B cell (primary cell): Measurements from ENCODE around the gene LRRC72. TPM values are rescaled to one million over a fixed set of nuclear protein-coding genes. Genes with fewer than 3 reads are reported as not detected.

ENCODE experiments used
- ATAC-seq: fragments of 200-7000 bp; cut with Tn5 transposase; one replicate; pipeline ENCODE4 v1.10.0; 2021; ENCODE audit warnings: low read depth, mild to moderate bottlenecking, moderate number of reproducible peaks, moderate library complexity
- CTCF ChIA-PET: fragments of 350-600 bp; sonication (Branson Sonifier 250); formaldehyde crosslinking; loops from one replicate; lab custom pipeline; 2021; ENCODE audit warnings: antibody characterized with exemption, inconsistent platforms; lab: Charles Lee
- POLR2A ChIA-PET: fragments of 350-600 bp; sonication (Branson Sonifier 250); formaldehyde crosslinking; loops from one replicate; lab custom pipeline; 2021; ENCODE audit warnings: antibody characterized with exemption; lab: Charles Lee
- DNase-seq: peaks from one replicate; pipeline ENCODE4 v3.0.0; 2013
- H2AFZ ChIP-seq: 2 replicates; pipeline ENCODE4 v1.6.1; 2012; ENCODE audit warnings: mild to moderate bottlenecking, low read depth, low read length; ENCODE audit not compliant: insufficient read depth, poor library complexity, severe bottlenecking
- H3K27ac ChIP-seq, 2 donors: 1 replicate in 1 of 2; 2 replicates in 1 of 2; pipeline ENCODE4 v1.5.1; 2012 to 2013; ENCODE audit warnings: low read length in 2 of 2, mild to moderate bottlenecking in 2 of 2, moderate library complexity in 1 of 2
- H3K27me3 ChIP-seq, 4 experiments: fragments of 200-600 bp in 1 of 4; sonication (generic) in 1 of 4; replicated peaks in 1 of 4; 1 replicate in 2 of 4; 2 replicates in 2 of 4; pipeline versions ENCODE4 v1.6.1 to v1.7.0; 2013 to 2016; ENCODE audit warnings: low read length in 3 of 4, mild to moderate bottlenecking in 2 of 4, mixed read lengths in 1 of 4, moderate library complexity in 1 of 4; ENCODE audit not compliant: insufficient read depth in 4 of 4, control insufficient read depth in 3 of 4; ENCODE audit errors: control extremely low read depth in 1 of 4
- H3K36me3 ChIP-seq, 2 experiments: replicated peaks in 1 of 2; 1 replicate in 1 of 2; 2 replicates in 1 of 2; pipeline versions ENCODE4 v1.6.1 to v1.7.1; 2013; ENCODE audit warnings: low read length in 1 of 2; ENCODE audit not compliant: insufficient read depth in 2 of 2, control insufficient read depth in 1 of 2; ENCODE audit errors: control extremely low read depth in 1 of 2, extremely low read depth in 1 of 2
- H3K4me1 ChIP-seq, 2 donors: fragments of 200-600 bp in 1 of 2; sonication (generic) in 1 of 2; 1 replicate in 1 of 2; 2 replicates in 1 of 2; pipeline versions ENCODE4 v1.5.1 to v1.6.1; 2013 to 2017; ENCODE audit warnings: low read length in 2 of 2; ENCODE audit not compliant: control insufficient read depth in 2 of 2, insufficient read depth in 2 of 2
- H3K4me2 ChIP-seq: replicated peaks from 2 replicates; pipeline ENCODE3; 2012; ENCODE audit warnings: mild to moderate bottlenecking, low read depth, low read length; ENCODE audit not compliant: poor library complexity, severe bottlenecking
- H3K4me3 ChIP-seq, 5 experiments: fragments of 200-600 bp in 1 of 5; sonication (generic) in 1 of 5; 1 replicate in 3 of 5; 2 replicates in 2 of 5; pipeline versions ENCODE4 v1.5.1 to v1.7.0; 2011 to 2016; ENCODE audit warnings: low read length in 4 of 5, mild to moderate bottlenecking in 4 of 5, low read depth in 2 of 5, control low read depth in 1 of 5, moderate library complexity in 1 of 5; ENCODE audit not compliant: insufficient read depth in 1 of 5; ENCODE audit errors: control extremely low read depth in 1 of 5, extremely low read depth in 1 of 5
- H3K79me2 ChIP-seq: fragments of 200-600 bp; sonication (generic); one replicate; pipeline ENCODE4 v1.6.0; 2016; ENCODE audit warnings: low read length; ENCODE audit not compliant: control insufficient read depth, insufficient read depth
- H3K9ac ChIP-seq: fragments of 200-600 bp; sonication (generic); 2 replicates; pipeline ENCODE4 v1.6.1; 2017; ENCODE audit warnings: mild to moderate bottlenecking, low read length, moderate library complexity
- H3K9me3 ChIP-seq, 3 donors: one replicate each; pipeline versions ENCODE4 v1.6.1 to v1.7.1; 2013; ENCODE audit warnings: low read length in 2 of 3; ENCODE audit not compliant: control insufficient read depth in 2 of 3, insufficient read depth in 1 of 3; ENCODE audit errors: control extremely low read depth in 1 of 3
- H4K20me1 ChIP-seq: 2 replicates; pipeline ENCODE4 v1.6.0; 2012; ENCODE audit warnings: mild to moderate bottlenecking, low read length; ENCODE audit not compliant: insufficient read depth, control insufficient read depth, poor library complexity, severe bottlenecking
- H3K27ac Mint-ChIP-seq: one replicate; pipeline ENCODE4 v1.8.0; 2021; ENCODE audit warnings: mixed read lengths
- H3K27me3 Mint-ChIP-seq: one replicate; pipeline ENCODE4 v1.8.0; 2021; ENCODE audit warnings: mixed read lengths
- H3K4me1 Mint-ChIP-seq: one replicate; pipeline ENCODE4 v1.8.0; 2021; ENCODE audit warnings: mixed read lengths
- H3K4me3 Mint-ChIP-seq: one replicate; pipeline ENCODE4 v1.8.0; 2021; ENCODE audit warnings: mixed read lengths
- H3K9me3 Mint-ChIP-seq: one replicate; pipeline ENCODE4 v1.8.0; 2022; ENCODE audit warnings: mixed read lengths; ENCODE audit not compliant: insufficient read depth
- EZH2 ChIP-seq: IDR thresholded peaks from 2 replicates; pipeline ENCODE4 v1.6.1; 2012; ENCODE audit warnings: borderline replicate concordance, low read depth, mild to moderate bottlenecking, moderate library complexity, low read length; ENCODE audit not compliant: insufficient read depth, poor library complexity, severe bottlenecking
- WGBS: methylation state at CpG from one replicate; pipeline ENCODE4 v1.1.5; 2013; ENCODE audit warnings: missing lambda C conversion rate; ENCODE audit not compliant: insufficient coverage; 5-methylcytosine and 5-hydroxymethylcytosine counted together
- intact Hi-C: fragments of 100-400 bp; cut with micrococcal nuclease; formaldehyde crosslinking; loops from one replicate; pipeline ENCODE4 v1.10.0; 2022
- polyA plus RNA-seq: library from polyadenylated mRNA; depleted of rRNA; stranded (reverse); fragments of >200 nt; gene quantifications from 2 replicates; pipeline ENCODE4 v1.2.3, GENCODE V29; 2012
- total RNA-seq, 2 donors: library from RNA; stranded (reverse); fragments of 120-200 nt in 1 of 2; gene quantifications; 1 replicate in 1 of 2; 2 replicates in 1 of 2; pipeline versions ENCODE4 v1.2.3 to v1.2.4, GENCODE V29; 2013 to 2022
- TF ChIP-seq, protein P1 (sequence below): fragments of 200-600 bp; IDR thresholded peaks from one replicate; pipeline ENCODE4 v1.8.0; 2022; ENCODE audit warnings: antibody characterized with exemption, mild to moderate bottlenecking

The LRRC72 gene
- total and polyA plus RNA-seq, 2 donors (not counting 1 experiment from before 2014, with no cell fraction given) = not detected

DNA sequence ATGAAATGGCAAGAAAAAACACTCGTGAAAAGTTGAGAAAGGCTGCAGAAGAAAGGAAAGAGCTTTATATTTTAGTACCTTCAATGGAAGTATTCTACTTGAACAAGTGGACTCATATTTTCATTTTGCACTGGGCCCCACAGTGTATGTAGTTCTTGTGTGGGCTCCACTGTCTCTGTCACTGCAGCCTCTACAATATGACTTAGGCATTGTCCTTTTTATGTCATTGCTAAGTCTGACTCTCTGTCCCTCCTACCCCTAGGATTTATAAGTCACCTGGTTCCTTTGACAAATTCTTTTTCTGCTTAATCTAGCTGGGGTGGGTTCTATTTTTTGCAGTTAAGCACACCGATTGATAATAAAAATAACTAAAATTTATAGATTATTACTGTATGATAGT, 33.4 kb upstream of the LRRC72 start:
- H3K9me3 ChIP-seq = no peaks in the 10 kb centered on the region
- TF ChIP-seq, protein P1, sequence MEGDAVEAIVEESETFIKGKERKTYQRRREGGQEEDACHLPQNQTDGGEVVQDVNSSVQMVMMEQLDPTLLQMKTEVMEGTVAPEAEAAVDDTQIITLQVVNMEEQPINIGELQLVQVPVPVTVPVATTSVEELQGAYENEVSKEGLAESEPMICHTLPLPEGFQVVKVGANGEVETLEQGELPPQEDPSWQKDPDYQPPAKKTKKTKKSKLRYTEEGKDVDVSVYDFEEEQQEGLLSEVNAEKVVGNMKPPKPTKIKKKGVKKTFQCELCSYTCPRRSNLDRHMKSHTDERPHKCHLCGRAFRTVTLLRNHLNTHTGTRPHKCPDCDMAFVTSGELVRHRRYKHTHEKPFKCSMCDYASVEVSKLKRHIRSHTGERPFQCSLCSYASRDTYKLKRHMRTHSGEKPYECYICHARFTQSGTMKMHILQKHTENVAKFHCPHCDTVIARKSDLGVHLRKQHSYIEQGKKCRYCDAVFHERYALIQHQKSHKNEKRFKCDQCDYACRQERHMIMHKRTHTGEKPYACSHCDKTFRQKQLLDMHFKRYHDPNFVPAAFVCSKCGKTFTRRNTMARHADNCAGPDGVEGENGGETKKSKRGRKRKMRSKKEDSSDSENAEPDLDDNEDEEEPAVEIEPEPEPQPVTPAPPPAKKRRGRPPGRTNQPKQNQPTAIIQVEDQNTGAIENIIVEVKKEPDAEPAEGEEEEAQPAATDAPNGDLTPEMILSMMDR = no peak
- no peak for TF ChIP-seq EZH2
- no peak overlapping the region for H3K4me2 ChIP-seq
- no peak overlapping the region for H3K27ac ChIP-seq
- Mint-ChIP-seq H3K9me3 (no peaks in the 10 kb centered on the region), H3K27ac (no peak overlapping the region), H3K4me1 (no peaks in the 10 kb centered on the region), H3K4me3 (no peak overlapping the region), H3K27me3 (peaks cover 11% of the 10 kb centered on the region)
- POLR2A ChIA-PET = no interaction called here
- H3K27me3 ChIP-seq = no peaks in the 10 kb centered on the region
- H4K20me1 ChIP-seq = no peaks in the 10 kb centered on the region
- intact Hi-C loops = no loop called here
- H3K79me2 ChIP-seq = no peaks in the 10 kb centered on the region
- DNase-seq = no peak
- H2AFZ ChIP-seq = no peak overlapping the region
- no CpG with 5 or more reads among the region's 2 CpGs for whole genome bisulfite sequencing
- ATAC-seq = no peak
- no peak overlapping the region for H3K9ac ChIP-seq
- no peaks in the 10 kb centered on the region for H3K36me3 ChIP-seq
- CTCF ChIA-PET = no interaction called here
- H3K4me3 ChIP-seq = no peak overlapping the region
- no peaks in the 10 kb centered on the region for H3K4me1 ChIP-seq

DNA sequence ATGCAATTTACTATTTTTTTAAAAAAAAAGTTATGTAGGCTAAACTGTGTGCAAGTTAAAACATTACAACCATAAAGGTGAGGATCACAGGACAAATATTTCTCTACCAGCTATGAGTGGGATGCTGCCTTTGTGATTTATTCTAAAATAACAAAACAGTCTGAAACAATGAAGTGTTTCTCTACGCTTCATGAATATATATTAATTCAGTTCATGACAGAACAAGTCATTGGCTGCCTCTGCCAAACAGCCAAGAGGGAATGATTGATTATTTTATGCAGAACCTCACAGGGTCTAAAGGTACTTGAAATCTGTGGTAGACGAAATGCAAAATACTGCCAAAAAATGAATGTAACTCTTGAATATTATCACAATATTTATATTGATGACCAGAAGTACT, 32.1 kb upstream of the LRRC72 start:
- Histone ChIP-seq H2AFZ (no peak overlapping the region), H3K36me3 (no peaks in the 10 kb centered on the region), H3K4me3 (no peak overlapping the region), H3K4me2 (no peak overlapping the region), H3K9ac (no peak overlapping the region), H4K20me1 (no peaks in the 10 kb centered on the region), H3K27ac (no peak overlapping the region), H3K79me2 (no peaks in the 10 kb centered on the region), H3K27me3 (no peaks in the 10 kb centered on the region), H3K4me1 (no peaks in the 10 kb centered on the region), H3K9me3 (no peaks in the 10 kb centered on the region)
- Mint-ChIP-seq H3K27me3 (peaks cover 11% of the 10 kb centered on the region), H3K9me3 (no peaks in the 10 kb centered on the region), H3K27ac (no peak overlapping the region), H3K4me1 (no peaks in the 10 kb centered on the region), H3K4me3 (no peak overlapping the region)
- TF ChIP-seq, protein P1 = no peak
- no peak for TF ChIP-seq EZH2
- ATAC-seq (no peak), DNase-seq (no peak)
- ChIA-PET CTCF (no interaction called here), POLR2A (no interaction called here)
- intact Hi-C loops = no loop called here
- WGBS = no CpG with 5 or more reads among the region's 2 CpGs
